Type B pancreatic cell (in vitro differentiated cells): ENCODE data around the gene PLPPR1. TPM values are rescaled to one million over a fixed set of nuclear protein-coding genes. Genes with fewer than 3 reads are reported as not detected.

Experiments
- DNase-seq: peaks from one replicate; pipeline ENCODE4 v3.0.0; 2021; ENCODE audit warnings: mixed read lengths; ENCODE audit not compliant: unreplicated experiment; ENCODE audit errors: extremely low spot score
- H3K27ac Mint-ChIP-seq: 2 replicates; pipeline ENCODE4 v1.8.0; 2021; ENCODE audit warnings: mild to moderate bottlenecking, mixed read lengths
- H3K27me3 Mint-ChIP-seq: 2 replicates; pipeline ENCODE4 v1.8.0; 2021; ENCODE audit warnings: mixed read lengths
- H3K36me3 Mint-ChIP-seq: 2 replicates; pipeline ENCODE4 v1.8.0; 2021; ENCODE audit warnings: mixed read lengths
- H3K4me1 Mint-ChIP-seq: one replicate; pipeline ENCODE4 v1.8.0; 2021; ENCODE audit warnings: mixed read lengths; ENCODE audit not compliant: unreplicated experiment
- H3K4me3 Mint-ChIP-seq: 2 replicates; pipeline ENCODE4 v1.8.0; 2021; ENCODE audit warnings: mild to moderate bottlenecking, mixed read lengths
- H3K9me3 Mint-ChIP-seq: 2 replicates; pipeline ENCODE4 v1.8.0; 2021; ENCODE audit warnings: mixed read lengths
- CTCF ChIP-seq: fragments of 200-600 bp; sonication (generic); conservative IDR thresholded peaks from 2 replicates; pipeline ENCODE4 v1.5.0; 2021; ENCODE audit warnings: antibody characterized with exemption, mild to moderate bottlenecking
- total RNA-seq: library from RNA; stranded (reverse); gene quantifications from 2 replicates; pipeline ENCODE4 v1.2.1, GENCODE V29; 2021; ENCODE audit warnings: low replicate concordance

PLPPR1 gene
- total RNA-seq, 1 donor from 2014 or later: 3.2 TPM

- Mint-ChIP-seq H3K4me3 (no peak overlapping the region), H3K27ac (no peak overlapping the region), H3K27me3 (peaks cover 10% of the 10 kb centered on the region), H3K36me3 (no peaks in the 10 kb centered on the region), H3K9me3 (no peaks in the 10 kb centered on the region), H3K4me1 (no peaks in the 10 kb centered on the region)
- peak; percentile 78 for TF ChIP-seq CTCF
- DNase-seq: no peak
Measured at GRCh38 chr9:101235105-101235866, 206.8 kb downstream of the PLPPR1 start.

GRCh38 chr9:101242651-101243050 lies 214.1 kb downstream of the PLPPR1 start:
- TF ChIP-seq CTCF: no peak
- no peaks in the 10 kb centered on the region for H3K9me3 Mint-ChIP-seq

GRCh38 chr9:101246691-101247090 lies 218.2 kb downstream of the PLPPR1 start:
- H3K36me3 Mint-ChIP-seq: no peaks in the 10 kb centered on the region
- no peak for TF ChIP-seq CTCF
- H3K27me3 Mint-ChIP-seq: peaks cover 5% of the 10 kb centered on the region
- H3K4me3 Mint-ChIP-seq: no peak overlapping the region
- H3K9me3 Mint-ChIP-seq: no peaks in the 10 kb centered on the region
- H3K4me1 Mint-ChIP-seq: no peaks in the 10 kb centered on the region
- DNase-seq: no peak
- no peak overlapping the region for H3K27ac Mint-ChIP-seq

More at GRCh38 chr9:101242651-101243050, 214.1 kb downstream of the PLPPR1 start:
- no peak overlapping the region for H3K27ac Mint-ChIP-seq
- no peaks in the 10 kb centered on the region for H3K27me3 Mint-ChIP-seq
- DNase-seq: no peak
- H3K36me3 Mint-ChIP-seq: no peaks in the 10 kb centered on the region
- no peak overlapping the region for H3K4me3 Mint-ChIP-seq
- H3K4me1 Mint-ChIP-seq: no peaks in the 10 kb centered on the region

GRCh38 chr9:101247297-101247696 lies 218.8 kb downstream of the PLPPR1 start:
- DNase-seq: no peak
- no peak for TF ChIP-seq CTCF
- Mint-ChIP-seq H3K4me3 (no peak overlapping the region), H3K4me1 (no peaks in the 10 kb centered on the region), H3K36me3 (no peaks in the 10 kb centered on the region), H3K27ac (no peak overlapping the region), H3K27me3 (peaks cover 5% of the 10 kb centered on the region), H3K9me3 (no peaks in the 10 kb centered on the region)

GRCh38 chr9:101254733-101255433 lies 226.4 kb downstream of the PLPPR1 start:
- no peak for TF ChIP-seq CTCF
- no peaks in the 10 kb centered on the region for H3K9me3 Mint-ChIP-seq
- DNase-seq: no peak
- no peak overlapping the region for H3K27ac Mint-ChIP-seq
- no peaks in the 10 kb centered on the region for H3K36me3 Mint-ChIP-seq
- no peak overlapping the region for H3K4me3 Mint-ChIP-seq
- peaks cover 5% of the 10 kb centered on the region for H3K27me3 Mint-ChIP-seq
- no peaks in the 10 kb centered on the region for H3K4me1 Mint-ChIP-seq
